HCT116 (cell line): ENCODE data around the gene C1orf116. TPM values are rescaled to one million over a fixed set of nuclear protein-coding genes. Genes with fewer than 3 reads are reported as not detected.

Experiments
- ATAC-seq: fragments of 200-7000 bp; cut with Tn5 transposase; 2 replicates; pipeline ENCODE4 v1.9.1; 2020; ENCODE audit warnings: mild to moderate bottlenecking, moderate library complexity
- BruUV-seq: library from RNA; stranded (reverse); fragments of 400-500 nt; replicated peaks from 2 replicates; lab custom pipeline; 2021; lab: Mats Ljungman, UMichigan
- CTCF ChIA-PET: fragments of 300-600 bp; sonication (Branson Sonifier 250); formaldehyde crosslinking; loops from one replicate; lab custom pipeline; 2021; ENCODE audit warnings: antibody characterized with exemption; lab: Charles Lee
- POLR2A ChIA-PET: fragments of 300-600, 350-600 bp; sonication (Branson Sonifier 250); formaldehyde crosslinking; loops from one replicate; lab custom pipeline; 2021; ENCODE audit warnings: antibody characterized with exemption; lab: Charles Lee
- RAD21 ChIA-PET, 2 experiments: fragments of 300-600 bp; sonication (Branson Sonifier 250); formaldehyde crosslinking; loops; one replicate each; lab custom pipeline; 2023; ENCODE audit warnings: low total read pairs in 2 of 2; ENCODE audit not compliant: uncharacterized antibody in 2 of 2, unreplicated experiment in 2 of 2, low non-redundant PET in 1 of 2; lab: Charles Lee
- DNase-seq: peaks from one replicate; pipeline ENCODE4 v3.0.0-alpha.2; 2010; ENCODE audit warnings: low read depth, low spot score
- H2AFZ ChIP-seq: fragments of 200-600 bp; shearing (Covaris generic), sonication (generic); 2 replicates; pipeline ENCODE4 v1.6.1; 2017; ENCODE audit warnings: low read depth, mixed run types, mixed read lengths, antibody characterized with exemption, low read length; ENCODE audit not compliant: poor library complexity, severe bottlenecking
- H3K27ac ChIP-seq: 2 replicates; pipeline ENCODE4 v1.5.1; 2012; ENCODE audit warnings: low read depth, low read length
- H3K27me3 ChIP-seq: fragments of 200-600 bp; sonication (generic); 2 replicates; pipeline ENCODE4 v1.6.1; 2016; ENCODE audit warnings: mixed run types, low read length, mixed read lengths; ENCODE audit not compliant: insufficient read depth
- H3K36me3 ChIP-seq, 2 experiments: fragments of 200-500 bp in 1 of 2; fragments of 200-600 bp in 1 of 2; sonication (Bioruptor generic) in 1 of 2; sonication (generic) in 1 of 2; 2 replicates each; pipeline versions ENCODE4 v1.5.1 to v1.6.1; 2014 to 2016; ENCODE audit warnings: low read length in 2 of 2, inconsistent platforms in 1 of 2, mixed read lengths in 1 of 2, mixed run types in 1 of 2; ENCODE audit not compliant: insufficient read depth in 2 of 2, control insufficient read depth in 1 of 2
- H3K4me1 ChIP-seq, 2 experiments: fragments of 200-600 bp in 1 of 2; sonication (generic) in 1 of 2; 2 replicates each; pipeline versions ENCODE4 v1.5.1 to v1.6.1; 2012 to 2017; ENCODE audit warnings: low read length in 2 of 2, inconsistent platforms in 1 of 2, mild to moderate bottlenecking in 1 of 2, mixed read lengths in 1 of 2, mixed run types in 1 of 2, moderate library complexity in 1 of 2; ENCODE audit not compliant: insufficient read depth in 2 of 2, control insufficient read depth in 1 of 2
- H3K4me2 ChIP-seq: fragments of 200-600 bp; sonication (generic); 2 replicates; pipeline ENCODE4 v1.6.1; 2017; ENCODE audit warnings: mixed run types, low read length, mixed read lengths
- H3K4me3 ChIP-seq, 2 experiments: fragments of 200-600 bp in 1 of 2; sonication (generic) in 1 of 2; replicated peaks in 1 of 2; 2 replicates each; pipeline ENCODE4 v1.5.1; 2011 to 2016; ENCODE audit warnings: low read length in 2 of 2, control low read depth in 1 of 2, low read depth in 1 of 2, mild to moderate bottlenecking in 1 of 2, mixed read lengths in 1 of 2, mixed run types in 1 of 2
- H3K79me2 ChIP-seq: fragments of 200-600 bp; sonication (generic); 2 replicates; pipeline ENCODE4 v1.6.1; 2017; ENCODE audit warnings: mild to moderate bottlenecking, mixed run types, low read length, moderate library complexity, mixed read lengths; ENCODE audit not compliant: insufficient read depth
- H3K9ac ChIP-seq: fragments of 200-600 bp; sonication (generic); 2 replicates; pipeline ENCODE4 v1.6.1; 2016; ENCODE audit warnings: low read length, mixed read lengths
- H3K9me2 ChIP-seq: fragments of 200-600 bp; sonication (generic), shearing (Covaris generic); 2 replicates; pipeline ENCODE4 v1.6.1; 2017; ENCODE audit warnings: mixed run types, mild to moderate bottlenecking, moderate library complexity; ENCODE audit not compliant: insufficient read depth
- H3K9me3 ChIP-seq, 2 experiments: fragments of 200-500 bp in 1 of 2; fragments of 200-600 bp in 1 of 2; sonication (Bioruptor generic) in 1 of 2; sonication (generic) in 1 of 2; 2 replicates each; pipeline ENCODE4 v1.6.1; 2014 to 2017; ENCODE audit warnings: low read length in 2 of 2, mixed read lengths in 2 of 2, inconsistent platforms in 1 of 2, low read depth in 1 of 2, mild to moderate bottlenecking in 1 of 2, mixed run types in 1 of 2, moderate library complexity in 1 of 2; ENCODE audit not compliant: control insufficient read depth in 1 of 2, insufficient read depth in 1 of 2
- H4K20me1 ChIP-seq: fragments of 200-600 bp; sonication (generic), shearing (Covaris generic); 2 replicates; pipeline ENCODE4 v1.6.1; 2017; ENCODE audit warnings: mixed run types, mild to moderate bottlenecking, moderate library complexity; ENCODE audit not compliant: insufficient read depth
- CBX3 ChIP-seq: IDR thresholded peaks from 2 replicates; pipeline ENCODE4 v1.6.1; 2012; ENCODE audit warnings: low read depth
- FOSL1 ChIP-seq: IDR thresholded peaks from 2 replicates; pipeline ENCODE4 v1.6.1; 2012; ENCODE audit warnings: low read depth
- JUND ChIP-seq: IDR thresholded peaks from 2 replicates; pipeline ENCODE4 v1.6.1; 2012
- POLR2AphosphoS5 ChIP-seq: IDR thresholded peaks from 2 replicates; pipeline ENCODE4 v1.6.1; 2011; ENCODE audit warnings: mild to moderate bottlenecking, low read depth, low read length, moderate library complexity
- RAD21 ChIP-seq: IDR thresholded peaks from 2 replicates; pipeline ENCODE4 v1.6.1; 2012; ENCODE audit warnings: low read depth, mild to moderate bottlenecking
- SP1 ChIP-seq: IDR thresholded peaks from 2 replicates; pipeline ENCODE4 v1.6.1; 2012; ENCODE audit warnings: low read depth
- SRF ChIP-seq: IDR thresholded peaks from 2 replicates; pipeline ENCODE4 v1.6.1; 2012; ENCODE audit warnings: low read depth
- TCF7L2 ChIP-seq: IDR thresholded peaks from 2 replicates; pipeline ENCODE4 v1.7.0; 2011; ENCODE audit warnings: borderline replicate concordance, inconsistent platforms; ENCODE audit not compliant: insufficient read depth, insufficient read length; ENCODE audit errors: extremely low read depth
- YY1 ChIP-seq: IDR thresholded peaks from 2 replicates; pipeline ENCODE4 v1.6.1; 2011; ENCODE audit warnings: low read length, low read depth, moderate library complexity, mild to moderate bottlenecking; ENCODE audit not compliant: insufficient replicate concordance; ENCODE audit errors: extremely low read depth
- ZFX ChIP-seq: fragments of 450-650 bp; IDR thresholded peaks from 2 replicates; pipeline ENCODE4 v1.6.1; 2017
- intact Hi-C: fragments of 100-400 bp; cut with micrococcal nuclease; formaldehyde crosslinking; loops from 2 replicates; pipeline ENCODE4 v1.10.0; 2022
- total RNA-seq: library from RNA; stranded (reverse); gene quantifications from one replicate; pipeline ENCODE4 v1.2.1, GENCODE V29; 2021; ENCODE audit not compliant: unreplicated experiment
- TF ChIP-seq, protein P1 (sequence below): IDR thresholded peaks from 2 replicates; pipeline ENCODE4 v1.6.1; 2012

The C1orf116 gene
- total RNA-seq, 1 experiment from 2014 or later: 3.6 TPM

DNA sequence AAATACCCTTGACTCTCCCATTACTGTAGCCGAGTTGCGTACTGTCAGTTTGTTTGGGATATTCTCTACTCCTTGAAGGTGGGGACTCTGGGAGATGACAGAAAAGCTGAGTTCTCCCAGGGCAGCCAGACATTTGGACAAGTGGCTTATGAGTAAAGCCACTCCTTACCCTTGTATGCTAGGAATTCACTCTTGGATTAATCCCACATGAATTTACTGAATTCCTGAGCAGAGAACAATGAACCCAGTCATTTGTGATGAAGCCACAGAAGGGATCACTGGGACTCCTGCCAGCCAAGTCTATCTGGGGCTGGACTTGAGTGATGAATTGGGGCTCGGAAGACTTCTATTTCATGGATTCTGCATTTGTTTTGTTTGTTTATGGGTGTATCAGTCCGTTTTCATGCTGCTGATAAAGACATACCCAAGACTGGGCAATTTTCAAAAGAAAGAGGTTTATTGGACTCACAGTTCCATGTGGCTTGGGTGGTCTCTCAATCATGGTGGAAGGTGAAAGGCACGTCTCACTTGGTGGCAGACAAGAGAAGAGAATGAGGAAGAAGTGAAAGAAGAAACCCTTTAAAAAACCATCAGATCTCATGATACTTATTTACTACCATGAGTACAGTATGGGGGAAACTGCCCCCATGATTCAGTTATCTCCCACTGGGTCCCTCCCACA, 25.1 kb downstream of the C1orf116 start:
- Histone ChIP-seq H2AFZ (peak overlapping the region; percentile 40), H3K27me3 (no peaks in the 10 kb centered on the region), H4K20me1 (no peaks in the 10 kb centered on the region), H3K9me3 (no peaks in the 10 kb centered on the region; a peak in 1 of 4 replicates), H3K27ac (peak overlapping the region; percentile 56; the same call in 1 of the 2 replicates), H3K9ac (peak overlapping the region; percentile 62), H3K4me2 (peak overlapping the region; percentile 71), H3K9me2 (no peaks in the 10 kb centered on the region), H3K4me1 (peaks cover 25 to 73% of the 10 kb centered on the region in 2 experiments), H3K36me3 (no peaks in the 10 kb centered on the region), H3K79me2 (no peaks in the 10 kb centered on the region), H3K4me3 (peak overlapping the region in 1 of 2 experiments; percentile 33; a peak in 2 of 4 replicates)
- DNase-seq (peak; percentile 85), ATAC-seq (peak; percentile 75)
- TSS peak; percentile 66 for BruUV-seq
- ChIA-PET POLR2A (interaction anchor here (1.3 to 1.4 kb wide), 2 partner anchors 21 to 45 kb away, joined by 3 read pairs; partner anchors contain the start of gene PFKFB2), CTCF (interaction anchor here (1.0 to 2.3 kb wide), 2 partner anchors 18 to 36 kb away, joined by 3 to 5 read pairs; no protein-coding TSS in a partner anchor), RAD21 (no interaction called here)
- TF ChIP-seq CBX3 (peak; percentile 45; the same call in 1 of the 2 replicates), FOSL1 (peak; percentile 50; the same call in 1 of the 2 replicates), YY1 (peak; percentile 5), POLR2AphosphoS5 (peak; percentile 43; the same call in 1 of the 2 replicates), SRF (no peak), SP1 (peak; percentile 78), RAD21 (0 out of 2 replicates have a peak, but pooled peaks have one; percentile 9), ZFX (no peak), TCF7L2 (no peak), JUND (peak; percentile 38; the same call in 1 of the 2 replicates)
- TF ChIP-seq, protein P1, sequence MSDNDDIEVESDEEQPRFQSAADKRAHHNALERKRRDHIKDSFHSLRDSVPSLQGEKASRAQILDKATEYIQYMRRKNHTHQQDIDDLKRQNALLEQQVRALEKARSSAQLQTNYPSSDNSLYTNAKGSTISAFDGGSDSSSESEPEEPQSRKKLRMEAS: peak; percentile 26; the same call in 1 of the 2 replicates
- intact Hi-C loops: no loop called here
